Activated CD8-positive, alpha-beta memory T cell treated with anti-CD3 and anti-CD28 coated beads, Interleukin-2, amount 50 U/mL, for 4 hours (primary cell): ENCODE results near the gene SLC6A6.

ENCODE experiments used
- DNase-seq: peaks from one replicate; pipeline ENCODE4 v3.0.0-alpha.2; 2020

Gene SLC6A6

DNA sequence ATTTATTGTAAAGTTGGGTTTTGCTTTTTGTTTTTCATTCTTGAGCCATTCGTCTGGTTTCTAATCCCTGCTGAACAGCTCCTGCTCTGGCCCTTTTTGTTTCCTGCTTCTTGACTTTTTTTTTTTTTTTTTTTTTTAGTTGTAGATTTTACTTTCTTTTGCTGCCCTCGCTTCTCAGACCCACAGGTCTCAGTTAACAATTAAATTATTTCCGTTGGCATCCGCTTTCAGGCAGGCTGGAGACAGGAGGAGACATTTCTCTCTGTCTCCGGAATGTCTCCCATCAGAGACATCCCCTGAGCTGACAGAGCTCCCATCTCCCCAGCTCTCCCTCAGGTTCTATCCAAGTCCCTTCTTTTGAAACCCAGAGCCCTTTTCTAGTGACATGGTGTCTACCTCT lies 68.6 kb downstream of the SLC6A6 start:
- no peak for DNase-seq

DNA sequence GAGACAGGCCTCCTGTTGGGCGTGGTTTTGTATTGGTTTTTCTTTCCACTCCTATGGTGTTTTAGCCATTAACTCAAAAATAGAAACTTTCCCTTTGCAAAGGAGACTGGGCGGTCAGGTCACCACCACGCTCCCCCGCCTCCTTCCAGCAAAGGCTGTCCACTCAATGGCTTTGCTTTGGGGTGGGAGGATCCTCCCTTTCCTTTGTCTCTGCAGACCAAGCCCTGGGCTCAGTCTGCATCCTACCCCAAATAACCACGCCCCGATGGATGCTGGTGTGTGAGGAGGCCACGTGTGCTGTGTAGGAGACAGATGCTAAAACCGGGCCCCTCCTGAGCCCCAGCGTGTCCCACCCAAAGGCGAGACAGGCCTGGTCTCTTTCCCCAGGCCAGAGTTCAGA lies 69.3 kb downstream of the SLC6A6 start:
- no peak for DNase-seq

DNA sequence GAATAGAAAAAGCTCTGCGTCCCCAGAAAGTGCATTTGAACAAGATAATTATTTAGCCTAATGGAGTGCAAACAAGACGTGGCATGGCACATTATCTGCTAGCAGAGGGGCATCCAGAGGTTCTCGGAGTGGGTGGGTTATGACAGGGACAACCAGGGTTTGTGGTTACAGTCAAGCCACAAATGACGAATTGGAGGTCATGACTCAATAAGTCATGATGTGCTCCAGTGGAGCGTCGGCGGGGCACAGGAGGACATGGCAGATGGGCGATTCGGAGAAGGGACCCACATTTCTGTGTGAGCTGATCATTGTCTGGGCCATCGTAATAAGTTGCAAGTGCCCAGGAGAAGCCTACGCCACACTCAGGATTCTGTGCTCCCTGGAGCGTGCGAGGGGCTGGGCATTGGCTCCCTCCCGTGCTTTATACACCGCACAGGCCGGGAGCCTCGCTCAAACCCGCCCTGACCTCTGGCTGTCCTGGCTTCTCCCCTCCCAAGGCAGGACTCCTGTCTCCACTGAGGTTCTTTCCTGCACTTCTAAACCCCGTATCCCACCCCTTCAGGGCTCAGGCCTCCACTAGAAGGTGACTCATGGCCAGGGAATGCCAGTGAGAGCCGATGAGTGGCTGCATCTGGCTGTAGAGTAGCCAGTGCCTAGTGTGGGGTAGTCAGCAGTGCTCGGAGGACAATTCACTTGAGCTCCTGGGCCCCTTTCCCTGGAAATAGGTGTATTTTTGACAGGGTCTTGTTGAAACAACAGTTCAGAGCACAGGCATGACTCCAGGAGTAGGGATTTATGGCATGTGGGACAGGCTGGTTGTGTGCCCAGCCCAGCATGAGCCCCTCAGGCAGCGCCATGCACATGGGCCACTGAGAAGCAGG lies 70.3 kb downstream of the SLC6A6 start:
- DNase-seq = no peak

DNA sequence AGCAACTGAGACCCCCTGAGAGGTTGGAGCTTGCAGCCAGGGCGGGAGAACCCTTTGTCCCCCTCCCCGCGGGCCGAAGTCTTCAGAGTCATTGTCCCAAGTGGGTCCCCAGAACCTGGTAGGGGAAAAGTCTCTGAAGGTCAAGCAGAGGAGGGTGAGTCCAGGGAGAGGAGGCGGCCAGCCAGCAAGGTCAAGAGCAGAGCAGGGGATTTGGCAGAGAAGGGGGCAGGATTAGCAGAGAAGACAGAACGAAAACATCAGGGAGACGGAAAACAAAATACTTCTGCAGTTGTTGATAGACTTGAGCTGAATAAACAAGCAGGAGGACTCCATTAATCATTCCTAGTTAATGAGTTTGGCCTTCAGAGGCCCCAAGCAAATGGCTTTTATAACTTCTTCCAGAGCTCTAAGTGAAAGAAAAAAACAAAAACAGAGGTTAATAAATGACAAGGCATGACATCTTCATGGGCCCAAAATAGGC lies 71.0 kb downstream of the SLC6A6 start:
- no peak for DNase-seq

DNA sequence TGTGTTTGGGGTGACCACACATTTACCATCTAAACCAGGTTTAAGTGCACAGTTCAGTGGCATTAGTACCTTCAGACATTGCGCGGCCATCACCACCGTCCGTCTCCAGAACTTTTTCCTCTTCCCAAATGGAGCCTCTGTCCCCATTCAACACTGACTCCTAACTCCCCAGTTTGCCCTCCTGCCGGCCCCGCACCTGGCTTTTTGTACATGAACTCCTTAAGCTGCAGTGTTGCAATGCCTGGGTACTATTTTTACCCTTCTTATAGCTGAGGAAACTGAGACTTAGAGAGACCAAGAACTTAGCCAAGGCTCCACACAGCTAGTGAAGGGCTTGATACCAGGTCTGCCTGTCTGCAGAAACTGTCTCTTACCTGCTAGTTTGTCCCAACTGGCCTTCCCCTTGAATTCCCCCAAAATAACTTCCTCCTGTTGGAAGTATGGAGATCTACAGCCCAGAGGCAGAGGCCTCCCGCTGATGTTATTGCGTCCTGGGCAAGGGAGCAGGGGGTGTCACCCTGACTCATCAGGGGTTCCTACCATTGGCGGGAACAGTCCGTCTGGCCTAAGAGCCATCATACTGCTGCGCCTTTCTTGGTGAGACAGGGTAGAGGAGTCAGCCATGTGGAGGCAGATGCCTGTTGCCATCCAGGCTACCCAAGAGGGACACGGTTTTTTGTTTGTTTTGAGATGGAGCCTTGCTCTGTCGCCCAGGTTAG lies 72.1 kb downstream of the SLC6A6 start:
- DNase-seq = no peak

DNA sequence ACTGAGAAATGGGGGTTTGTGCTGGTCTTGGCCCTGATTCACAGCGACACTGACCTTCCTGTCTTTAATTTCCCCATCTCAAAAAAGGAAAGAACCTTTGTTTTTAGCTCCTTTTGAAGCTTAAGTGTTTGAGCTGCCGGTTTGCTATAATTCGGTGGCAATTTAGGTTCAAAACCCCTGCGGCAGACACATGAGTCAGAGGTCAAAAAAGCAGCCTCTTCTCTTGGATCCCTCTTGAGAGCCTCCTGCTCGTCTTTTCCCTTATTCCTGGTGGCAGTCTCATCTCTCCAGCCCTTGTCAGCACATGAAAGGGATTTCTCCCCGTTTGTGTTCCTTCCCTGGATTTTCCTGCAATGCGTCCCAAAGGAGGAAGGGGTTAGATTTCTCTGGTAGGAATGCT lies 73.2 kb downstream of the SLC6A6 start:
- no peak for DNase-seq

DNA sequence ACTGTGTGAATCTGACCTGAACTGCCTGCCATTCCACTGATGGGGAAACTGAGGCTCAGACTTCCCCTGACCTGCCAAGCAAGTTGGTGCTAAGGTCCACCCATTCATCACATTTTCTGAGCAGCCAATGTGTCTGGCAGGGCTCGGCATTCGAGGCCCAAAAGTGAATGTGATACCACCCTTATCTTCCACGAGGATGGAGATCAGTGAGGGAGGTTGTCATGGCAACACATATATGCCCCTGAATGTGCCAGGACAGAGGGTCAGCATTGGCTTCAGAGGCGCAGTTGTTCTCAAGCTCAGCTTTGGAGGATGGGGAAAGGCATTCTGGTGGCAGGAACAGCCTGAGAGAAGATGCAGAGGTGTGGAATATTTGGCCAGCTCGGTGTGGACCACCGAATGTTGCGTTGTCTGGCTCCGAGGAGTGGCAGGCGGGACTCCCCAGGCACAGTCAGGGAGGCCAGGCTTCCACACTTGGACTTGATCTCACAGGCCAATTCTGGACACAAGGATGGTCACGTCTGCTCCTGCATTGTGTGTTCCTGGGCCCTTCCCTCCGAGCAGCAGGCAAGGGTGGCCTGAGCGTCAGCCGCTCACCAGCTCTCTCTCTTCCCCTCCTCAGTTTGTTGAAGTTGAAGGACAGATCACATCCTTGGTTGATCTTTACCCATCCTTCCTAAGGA lies 74.3 kb downstream of the SLC6A6 start:
- no peak for DNase-seq

DNA sequence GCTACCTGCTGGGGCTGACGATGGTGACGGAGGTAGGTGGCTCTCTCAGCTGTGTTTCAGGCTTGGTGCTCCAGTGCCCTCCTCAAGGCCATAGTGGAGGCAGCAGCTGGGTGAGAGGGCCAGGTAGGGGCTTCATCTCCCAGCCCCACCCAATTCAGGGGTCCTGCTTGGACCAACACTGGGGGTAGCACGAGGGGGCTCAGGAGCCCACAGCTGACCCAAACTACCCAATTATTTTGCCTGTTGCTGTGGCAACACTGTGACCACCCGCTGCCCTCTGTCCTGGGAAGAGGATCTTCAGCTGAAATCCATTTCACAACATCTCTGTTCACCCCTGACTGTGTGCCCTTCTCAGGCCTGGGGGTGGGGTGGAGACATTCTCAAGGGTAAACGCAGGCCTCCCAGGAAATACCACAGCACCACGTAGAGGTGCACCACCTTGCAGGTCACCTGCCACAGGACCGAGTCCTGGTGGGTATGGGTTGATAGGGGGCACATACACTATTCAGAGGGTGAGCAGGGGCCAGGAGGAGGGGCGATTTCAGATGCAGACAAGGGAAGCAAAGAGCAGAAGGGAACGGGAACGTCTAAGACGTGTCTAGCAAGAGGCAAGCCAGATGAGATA lies 75.0 kb downstream of the SLC6A6 start:
- DNase-seq = no peak

DNA sequence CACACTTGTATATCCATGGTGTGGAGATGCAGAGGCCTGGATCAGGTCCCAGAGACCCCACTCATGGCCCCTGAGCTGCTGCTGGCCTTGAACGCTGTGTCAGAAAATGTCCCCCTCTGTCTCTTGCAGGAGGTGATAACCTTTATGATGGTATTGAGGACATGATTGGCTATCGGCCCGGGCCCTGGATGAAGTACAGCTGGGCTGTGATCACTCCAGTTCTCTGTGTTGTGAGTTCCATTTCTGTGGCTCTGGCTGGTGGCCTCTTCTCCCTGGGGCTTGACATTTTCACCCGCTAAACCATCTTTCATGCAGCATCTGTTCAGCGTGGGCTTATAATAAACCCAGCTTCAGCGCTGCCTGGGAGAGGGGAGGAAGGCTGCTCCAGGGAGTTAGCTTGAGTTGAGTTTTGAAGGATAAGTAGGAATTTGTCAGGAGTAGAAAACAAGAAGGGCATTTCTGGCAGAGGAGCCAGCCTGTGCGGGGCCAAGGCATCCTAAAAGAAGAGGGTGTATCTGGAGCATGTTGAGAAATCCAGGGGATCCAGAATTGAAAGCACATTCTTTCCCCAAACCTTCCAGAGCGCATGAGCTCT lies 76.6 kb downstream of the SLC6A6 start:
- DNase-seq = no peak

DNA sequence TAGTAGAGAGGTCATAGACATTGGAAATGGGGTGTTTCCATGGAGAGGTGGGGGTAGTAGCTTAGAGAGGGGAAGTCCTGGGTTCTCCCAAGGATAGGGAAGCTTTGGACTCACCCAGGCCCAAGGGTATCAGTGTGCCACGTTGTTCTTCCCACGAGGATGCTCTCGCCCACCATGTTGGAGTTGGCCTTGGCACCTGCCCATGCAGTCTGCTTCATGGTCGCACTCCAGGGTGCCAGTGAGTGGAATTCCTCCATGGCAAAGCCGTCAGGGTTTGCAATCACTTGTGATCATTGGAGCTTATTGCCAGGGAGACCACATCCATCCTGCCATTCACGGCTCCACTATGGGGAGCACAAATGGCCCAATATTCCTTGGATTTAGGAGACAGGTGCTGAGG lies 77.2 kb downstream of the SLC6A6 start:
- no peak for DNase-seq

DNA sequence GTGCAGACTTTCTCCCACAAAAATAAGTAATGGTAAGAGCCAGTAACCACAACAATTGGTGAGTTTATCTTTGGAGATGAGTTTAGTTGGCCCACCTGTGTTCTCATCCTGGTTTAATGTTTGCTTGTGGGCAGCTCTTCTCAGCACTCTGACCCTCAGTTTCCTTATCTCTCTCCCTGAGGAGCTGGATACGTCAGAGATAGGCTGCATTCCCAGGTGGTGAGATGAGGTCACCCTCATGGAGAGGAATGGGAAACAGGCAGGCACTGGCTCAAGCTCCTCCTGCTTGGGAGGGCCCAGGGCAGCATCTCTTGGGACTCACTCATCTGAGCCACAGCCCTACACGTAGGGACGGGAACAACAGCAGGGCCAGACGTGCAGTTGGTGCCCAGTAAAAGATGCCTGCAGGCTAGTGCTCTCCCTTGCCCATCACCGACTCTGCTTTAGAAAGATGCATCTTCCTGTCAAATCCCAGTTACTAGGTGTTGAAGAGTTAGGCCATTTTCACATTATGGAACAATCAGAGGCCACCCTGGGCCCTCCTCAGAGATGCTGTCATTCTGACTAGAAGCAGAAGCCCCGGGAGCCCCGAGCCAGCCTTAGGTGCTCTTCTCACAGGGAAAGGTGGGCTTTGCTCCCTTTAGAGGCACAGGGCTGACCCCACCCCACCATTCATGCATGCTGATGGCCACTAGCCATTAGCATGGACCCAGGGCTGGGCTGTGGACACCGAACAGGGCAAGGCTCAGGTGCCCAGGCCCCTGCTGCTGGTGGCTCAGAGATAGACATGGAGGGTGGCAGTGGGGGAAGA lies 78.0 kb downstream of the SLC6A6 start:
- DNase-seq = no peak

DNA sequence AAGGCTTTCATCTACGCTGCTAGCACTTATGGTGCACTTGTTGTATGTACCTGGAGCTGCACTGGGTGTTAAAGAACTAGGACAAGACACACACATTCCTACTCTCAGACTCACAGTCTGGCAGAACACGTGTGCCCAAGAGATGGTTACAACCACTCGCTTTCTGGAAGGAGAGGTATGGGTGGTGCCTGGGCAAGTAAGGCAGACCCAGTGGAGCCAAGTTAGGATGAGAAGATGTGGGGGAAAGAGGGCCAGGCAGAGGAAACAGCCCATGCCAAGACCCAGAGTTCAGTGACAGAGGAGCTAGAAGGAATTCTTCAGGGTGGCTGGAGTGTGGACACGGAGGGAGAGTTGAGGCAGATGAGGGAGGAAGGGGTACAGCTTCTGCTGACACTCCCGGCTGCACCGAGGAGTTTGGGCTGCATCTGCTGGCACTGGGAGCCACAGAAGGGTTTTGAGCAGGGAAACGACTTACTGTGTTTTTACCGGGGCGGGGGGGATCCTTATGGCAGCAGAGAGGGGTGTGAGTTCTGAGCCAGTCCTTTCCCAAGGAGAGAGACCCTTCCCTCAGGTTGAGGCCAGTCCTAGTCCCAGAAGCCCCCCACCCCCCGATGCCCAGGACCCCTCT lies 78.7 kb downstream of the SLC6A6 start:
- no peak for DNase-seq

DNA sequence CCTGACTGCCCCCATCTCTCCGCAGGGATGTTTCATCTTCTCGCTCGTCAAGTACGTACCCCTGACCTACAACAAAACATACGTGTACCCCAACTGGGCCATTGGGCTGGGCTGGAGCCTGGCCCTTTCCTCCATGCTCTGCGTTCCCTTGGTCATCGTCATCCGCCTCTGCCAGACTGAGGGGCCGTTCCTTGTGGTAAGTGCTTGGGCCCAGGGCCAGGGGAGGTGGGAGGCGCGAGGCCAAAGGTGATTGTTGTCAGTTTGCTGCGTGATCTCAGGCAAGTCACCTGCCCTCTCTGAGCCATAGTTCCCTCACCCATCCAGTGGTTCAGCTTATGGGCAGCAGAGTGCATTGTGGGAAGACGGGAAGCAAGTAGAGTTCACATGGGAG lies 79.2 kb downstream of the SLC6A6 start:
- no peak for DNase-seq

DNA sequence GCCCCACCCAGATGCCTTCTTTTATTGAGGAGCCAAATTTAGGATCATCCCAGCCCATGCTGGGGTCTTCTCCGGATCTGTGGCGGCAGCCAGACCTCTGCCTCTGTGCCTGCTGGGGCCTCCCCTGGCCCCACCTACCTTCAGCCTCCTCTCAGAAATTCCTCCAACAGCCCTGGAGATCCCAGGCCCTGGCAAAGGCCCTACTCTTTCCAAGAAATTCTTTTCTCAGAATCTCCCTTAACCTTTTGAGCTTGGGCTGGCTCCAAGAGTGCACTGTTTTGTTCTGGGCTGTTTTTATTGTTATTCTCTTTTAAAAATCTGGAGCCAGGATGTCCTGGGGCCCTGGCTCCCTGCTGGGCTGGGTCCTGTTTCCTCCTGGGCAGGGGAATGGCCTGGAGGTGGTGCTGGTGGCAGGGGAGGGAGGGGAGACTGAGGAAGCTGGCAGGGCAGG lies 79.9 kb downstream of the SLC6A6 start:
- DNase-seq = no peak

DNA sequence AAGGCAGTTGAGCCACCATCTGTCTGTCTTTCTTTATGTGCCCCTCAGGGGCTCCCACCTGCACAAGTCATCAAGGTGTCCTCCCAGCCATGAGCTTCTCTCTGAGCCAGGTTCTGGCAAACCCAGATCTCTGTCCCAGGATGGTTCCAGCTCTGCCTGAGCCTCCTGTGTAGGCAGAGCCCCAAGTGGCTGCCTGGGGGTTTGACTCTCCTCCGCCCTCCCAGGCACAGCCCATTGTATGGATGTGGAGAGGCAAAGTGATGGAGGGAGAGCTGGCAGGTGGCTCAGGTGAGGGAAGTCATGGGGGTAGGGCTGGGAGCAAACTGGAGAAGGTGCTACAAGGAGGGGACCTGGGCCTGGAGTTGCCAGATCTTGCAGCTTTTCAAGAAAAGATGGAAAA lies 80.9 kb downstream of the SLC6A6 start:
- no peak for DNase-seq

DNA sequence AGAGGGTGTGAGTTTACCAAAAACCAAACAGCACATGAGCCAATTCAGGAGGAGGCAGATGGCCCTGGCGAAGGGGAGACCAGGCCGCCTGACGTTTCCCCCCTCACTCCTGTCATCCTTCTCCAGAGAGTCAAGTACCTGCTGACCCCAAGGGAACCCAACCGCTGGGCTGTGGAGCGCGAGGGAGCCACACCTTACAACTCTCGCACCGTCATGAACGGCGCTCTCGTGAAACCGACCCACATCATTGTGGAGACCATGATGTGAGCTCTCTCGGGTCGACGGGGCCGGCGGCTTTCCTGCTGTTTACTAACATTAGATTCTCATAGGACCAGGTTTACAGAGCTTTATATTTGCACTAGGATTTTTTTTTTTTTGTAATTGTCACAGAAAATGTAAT lies 82.3 kb downstream of the SLC6A6 start:
- DNase-seq = no peak

DNA sequence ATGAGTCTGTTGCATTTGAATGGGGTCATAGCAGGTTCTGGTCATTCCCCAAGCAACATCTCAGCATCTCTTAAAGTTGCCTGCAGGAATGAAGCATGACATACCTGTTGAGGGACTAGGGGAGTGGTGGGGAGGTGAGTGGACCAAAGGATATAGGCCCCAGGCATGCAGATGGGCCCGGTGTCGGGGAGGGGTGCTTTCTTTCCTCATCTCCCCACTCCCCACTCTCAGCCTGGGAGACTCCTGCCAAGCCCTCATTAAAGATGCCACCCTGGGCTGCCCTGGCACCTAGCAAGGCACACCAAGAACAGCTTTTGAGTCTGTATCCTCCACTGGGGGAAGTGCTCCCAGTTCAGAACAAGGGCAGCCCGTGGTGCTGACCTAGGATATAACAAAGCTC lies 83.6 kb downstream of the SLC6A6 start:
- no peak for DNase-seq

DNA sequence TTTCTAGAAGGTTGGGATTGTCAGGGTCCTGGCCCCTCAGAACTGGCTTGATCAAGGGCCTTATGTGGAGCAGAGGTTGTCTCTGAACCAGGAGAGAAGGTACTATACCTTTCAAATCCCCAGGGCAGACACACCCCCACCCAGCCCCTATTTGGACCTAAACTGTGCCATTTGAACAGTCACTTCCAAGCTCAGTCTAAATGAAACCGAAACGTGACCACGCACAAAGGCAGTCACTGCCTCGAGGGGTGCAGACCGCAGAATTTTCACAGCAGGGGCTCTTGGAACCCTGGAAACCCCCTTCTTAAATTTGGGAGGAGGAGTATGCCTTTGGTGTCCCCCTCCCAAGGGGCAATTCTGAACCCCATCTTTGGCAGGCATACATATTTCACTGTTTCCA lies 84.1 kb downstream of the SLC6A6 start:
- no peak for DNase-seq

DNA sequence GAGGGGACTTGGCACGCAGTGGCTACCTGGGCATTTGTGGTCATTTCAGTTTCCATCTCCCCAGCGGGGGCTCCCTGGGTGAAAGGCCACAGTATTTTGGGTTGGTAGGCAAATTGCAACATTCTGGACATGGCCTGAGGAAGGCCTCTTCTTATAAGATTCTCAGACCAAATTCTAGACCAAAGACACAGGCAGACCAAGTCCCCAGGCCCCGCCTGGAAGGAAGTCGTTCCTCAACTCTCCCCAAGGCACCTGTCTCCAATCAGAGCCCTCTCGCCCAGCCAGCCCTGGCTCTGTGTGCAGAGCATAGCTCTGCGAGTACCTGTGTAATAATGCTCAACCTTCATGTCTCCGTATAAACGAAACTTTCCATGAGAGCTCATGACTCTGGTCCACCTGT lies 84.7 kb downstream of the SLC6A6 start:
- no peak for DNase-seq

DNA sequence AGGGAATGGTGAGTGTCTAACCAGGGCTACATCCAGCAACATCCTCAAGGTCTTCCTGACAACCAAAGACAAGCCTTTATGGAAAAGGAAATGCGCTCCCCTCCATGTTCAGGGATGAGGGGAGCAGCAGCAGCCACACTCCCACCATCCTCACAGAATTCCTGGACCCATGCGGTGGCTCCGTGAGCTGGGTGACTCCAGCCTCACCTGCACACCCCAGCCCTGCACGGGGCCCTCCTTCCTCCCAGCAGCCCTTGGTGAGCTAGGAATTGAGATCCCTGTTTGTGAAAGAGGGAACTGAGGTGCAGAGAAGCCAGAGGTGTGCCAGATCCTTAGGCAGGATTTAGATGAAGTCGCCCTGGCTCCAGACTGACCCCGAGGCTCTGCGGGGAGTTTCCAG lies 85.4 kb downstream of the SLC6A6 start:
- no peak for DNase-seq

DNA sequence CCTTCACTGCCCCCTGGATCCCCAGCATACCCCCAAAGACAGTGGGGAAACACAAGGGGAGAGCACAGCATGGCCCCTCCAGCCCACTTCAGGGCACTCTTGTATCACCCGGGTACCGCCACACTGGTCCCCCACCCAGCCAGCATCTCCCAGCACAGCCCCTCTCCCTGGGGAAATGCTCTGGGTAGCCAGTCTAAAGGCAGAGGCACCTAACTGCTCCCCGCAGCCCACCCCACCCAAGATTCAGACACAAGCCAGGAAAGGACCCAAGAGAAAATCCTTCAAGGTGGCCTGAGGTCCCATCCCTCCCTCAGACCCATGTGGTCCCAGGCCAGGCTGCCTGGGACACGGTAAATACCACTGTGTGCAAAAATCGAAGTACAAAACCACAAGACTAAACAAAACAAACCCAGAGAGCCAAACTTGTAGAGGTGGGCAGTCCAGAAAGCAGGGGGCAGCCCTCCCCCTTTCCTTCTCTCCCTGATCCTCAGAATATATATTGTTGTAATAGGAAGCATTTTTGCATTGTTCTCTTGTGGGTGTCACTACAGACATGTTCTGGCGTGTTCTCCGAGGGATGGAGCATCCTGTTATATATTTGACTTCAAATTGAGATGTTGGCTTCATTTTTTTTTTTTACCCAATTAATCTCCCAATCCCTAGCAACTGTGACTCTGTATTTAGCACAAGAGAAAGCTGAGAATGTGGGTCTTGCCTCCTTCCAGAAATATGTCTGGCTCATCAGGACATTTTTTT lies 86.1 kb downstream of the SLC6A6 start:
- DNase-seq = no peak
